Coronary artery (tissue), 2 donors: ENCODE measurements around the gene GDF2.

ENCODE experiments used
- DNase-seq: peaks from one replicate; pipeline ENCODE4 v3.0.0-alpha.2; 2017; ENCODE audit warnings: low spot score
- H3K27ac ChIP-seq, 2 donors: fragments of 200-600 bp; sonication (generic); one replicate each; pipeline ENCODE4 v1.5.1; 2016 to 2019
- H3K4me3 ChIP-seq: fragments of 200-600 bp; sonication (generic); 2 replicates; pipeline ENCODE4 v1.5.1; 2016; ENCODE audit warnings: mild to moderate bottlenecking, moderate library complexity
- CTCF ChIP-seq: fragments of 200-600 bp; sonication (generic); IDR thresholded peaks from one replicate; pipeline ENCODE4 v1.5.1; 2019; ENCODE audit warnings: antibody characterized with exemption

The GDF2 gene

GRCh38 chr10:47311932-47312662 is 10.2 kb upstream of the GDF2 start:
- peak; percentile 85 for DNase-seq
- Histone ChIP-seq H3K4me3 (no peak overlapping the region), H3K27ac (no peak overlapping the region)
- peak; percentile 73 for TF ChIP-seq CTCF

- no peak overlapping the region for H3K4me3 ChIP-seq
- DNase-seq, result no peak
- no peak for TF ChIP-seq CTCF
- H3K27ac ChIP-seq, result no peak overlapping the region
Observed at GRCh38 chr10:47312663-47312995, 9.6 kb upstream of the GDF2 start.

- no peak for TF ChIP-seq CTCF
- Histone ChIP-seq H3K27ac (no peak overlapping the region), H3K4me3 (no peak overlapping the region)
- no peak for DNase-seq
Observed at GRCh38 chr10:47314416-47314970, 7.8 kb upstream of the GDF2 start.

- no peak overlapping the region for H3K4me3 ChIP-seq
- no peak for TF ChIP-seq CTCF
- no peak for DNase-seq
- no peak overlapping the region for H3K27ac ChIP-seq
Observed at GRCh38 chr10:47315421-47315820, 6.8 kb upstream of the GDF2 start.

- no peak for TF ChIP-seq CTCF
- H3K27ac ChIP-seq, result no peak overlapping the region
- no peak overlapping the region for H3K4me3 ChIP-seq
- no peak for DNase-seq
Observed at GRCh38 chr10:47316131-47316530, 6.1 kb upstream of the GDF2 start.

DNA sequence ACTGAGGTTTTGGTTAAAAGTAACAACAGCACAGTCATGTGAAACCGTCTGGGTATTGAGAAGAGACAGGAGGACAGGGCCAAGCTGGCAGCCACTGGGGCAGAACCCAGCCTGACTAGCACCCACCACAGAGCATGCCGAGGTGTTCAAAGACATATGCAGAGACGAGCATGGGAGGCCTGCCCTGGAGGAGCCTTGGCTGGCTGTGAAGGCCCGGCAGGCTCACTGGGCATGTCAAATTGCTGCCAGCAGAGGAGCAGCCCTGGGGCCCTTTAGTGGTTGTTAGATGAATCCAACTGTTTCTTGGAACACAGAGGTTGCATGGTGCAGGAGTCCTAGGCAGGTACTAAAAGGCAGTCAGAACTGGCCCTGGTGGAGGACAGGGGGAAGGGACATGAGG is 5.0 kb upstream of the GDF2 start:
- DNase-seq, result no peak
- TF ChIP-seq CTCF, result no peak
- no peak overlapping the region for H3K4me3 ChIP-seq
- no peak overlapping the region for H3K27ac ChIP-seq

DNA sequence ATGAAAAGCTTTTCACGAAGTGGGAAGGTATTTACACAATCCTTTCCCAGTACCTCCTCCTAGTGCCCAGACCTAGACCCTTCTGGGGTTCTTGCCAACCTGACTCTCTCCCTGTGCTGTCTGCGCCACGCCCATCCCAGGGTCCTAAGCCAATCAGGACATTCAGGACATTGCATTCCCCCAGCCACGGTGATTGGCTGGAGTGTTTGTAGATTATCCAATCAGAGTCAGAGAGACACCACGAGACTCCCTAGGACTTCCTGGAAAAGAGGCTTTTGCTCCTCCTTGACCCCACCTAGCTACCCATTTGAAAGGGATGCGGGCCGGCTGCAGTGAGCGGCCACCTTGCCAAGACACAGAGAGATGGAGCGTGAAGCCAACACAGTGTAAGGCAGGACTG is 3.5 kb upstream of the GDF2 start:
- Histone ChIP-seq H3K27ac (no peak overlapping the region), H3K4me3 (no peak overlapping the region)
- no peak for TF ChIP-seq CTCF
- DNase-seq, result no peak
